IMR-90 (cell line): ENCODE measurements around the gene SERPINA9. TPM values are rescaled to one million over a fixed set of nuclear protein-coding genes. Genes with fewer than 3 reads are reported as not detected.

Source experiments
- ATAC-seq: fragments of 200-7000 bp; cut with Tn5 transposase; 2 replicates; pipeline ENCODE4 v1.9.1; 2020; ENCODE audit warnings: low read depth, mild to moderate bottlenecking, moderate library complexity
- BruUV-seq: library from RNA; stranded (reverse); fragments of 400-500 nt; replicated peaks from 2 replicates; lab custom pipeline; 2021; lab: Mats Ljungman, UMichigan
- CTCF ChIA-PET: fragments of 300-600 bp; formaldehyde crosslinking; extraction: SDS; loops from one replicate; lab custom pipeline; 2021; ENCODE audit warnings: antibody characterized with exemption; lab: Yijun Ruan, JAX
- POLR2A ChIA-PET: fragments of 300-600 bp; sonication (Branson Sonifier 250); formaldehyde crosslinking; loops from one replicate; lab custom pipeline; 2022; ENCODE audit warnings: antibody characterized with exemption; ENCODE audit not compliant: unreplicated experiment; lab: Charles Lee
- DNase-seq: peaks from one replicate; pipeline ENCODE4 v3.0.0; 2013
- H2AFZ ChIP-seq: replicated peaks from 2 replicates; pipeline ENCODE3; 2013; ENCODE audit warnings: low read length, mild to moderate bottlenecking; ENCODE audit not compliant: poor library complexity
- H2AK5ac ChIP-seq: 2 replicates; pipeline ENCODE4 v1.6.1; 2013; ENCODE audit warnings: low read depth, low read length, inconsistent platforms
- H2AK9ac ChIP-seq: replicated peaks from 2 replicates; pipeline ENCODE3; 2013; ENCODE audit warnings: mild to moderate bottlenecking, low read depth, low read length, moderate library complexity; ENCODE audit not compliant: poor library complexity
- H2BK120ac ChIP-seq: 2 replicates; pipeline ENCODE4 v1.6.1; 2013; ENCODE audit warnings: low read depth, low read length, inconsistent platforms
- H2BK15ac ChIP-seq: 3 replicates; pipeline ENCODE4 v1.6.1; 2013; ENCODE audit warnings: low read depth, low read length, inconsistent platforms
- H2BK20ac ChIP-seq: 2 replicates; pipeline ENCODE4 v1.6.1; 2013; ENCODE audit warnings: low read depth, mild to moderate bottlenecking, inconsistent platforms, low read length, moderate library complexity
- H2BK5ac ChIP-seq: 2 replicates; pipeline ENCODE4 v1.6.1; 2013; ENCODE audit warnings: mild to moderate bottlenecking, low read depth, low read length, inconsistent platforms; ENCODE audit not compliant: poor library complexity, severe bottlenecking
- H3K14ac ChIP-seq: replicated peaks from 2 replicates; pipeline ENCODE4 v1.6.1; 2013; ENCODE audit warnings: low read depth, low read length, inconsistent platforms
- H3K18ac ChIP-seq: 2 replicates; pipeline ENCODE4 v1.6.1; 2013; ENCODE audit warnings: low read depth, low read length, control low read depth
- H3K23ac ChIP-seq: 2 replicates; pipeline ENCODE4 v1.6.1; 2013; ENCODE audit warnings: low read depth, low read length, inconsistent platforms
- H3K27ac ChIP-seq: 2 replicates; pipeline ENCODE4 v1.5.1; 2013; ENCODE audit warnings: mild to moderate bottlenecking, control low read depth, low read length; ENCODE audit not compliant: insufficient read depth
- H3K27me3 ChIP-seq: 2 replicates; pipeline ENCODE4 v1.6.1; 2013; ENCODE audit warnings: low read length; ENCODE audit not compliant: control insufficient read depth, insufficient read depth
- H3K36me3 ChIP-seq: 2 replicates; pipeline ENCODE4 v1.6.1; 2013; ENCODE audit warnings: low read length, mixed read lengths; ENCODE audit not compliant: control insufficient read depth, insufficient read depth
- H3K4ac ChIP-seq: 2 replicates; pipeline ENCODE4 v1.6.1; 2013; ENCODE audit warnings: low read depth, low read length, inconsistent platforms
- H3K4me1 ChIP-seq: 2 replicates; pipeline ENCODE4 v1.6.1; 2013; ENCODE audit warnings: low read length, mixed read lengths; ENCODE audit not compliant: control insufficient read depth, insufficient read depth
- H3K4me2 ChIP-seq: 2 replicates; pipeline ENCODE4 v1.6.1; 2013; ENCODE audit warnings: low read depth, mild to moderate bottlenecking, control low read depth, low read length, moderate library complexity
- H3K4me3 ChIP-seq: 2 replicates; pipeline ENCODE4 v1.5.1; 2013; ENCODE audit warnings: low read depth, mild to moderate bottlenecking, control low read depth, low read length, moderate library complexity; ENCODE audit not compliant: insufficient read depth
- H3K56ac ChIP-seq: 2 replicates; pipeline ENCODE4 v1.6.1; 2013; ENCODE audit warnings: low read length, inconsistent platforms; ENCODE audit not compliant: insufficient read depth; ENCODE audit errors: extremely low read depth
- H3K79me1 ChIP-seq, 2 experiments: 2 replicates each; pipeline ENCODE4 v1.6.1; 2013; ENCODE audit warnings: low read length in 2 of 2, inconsistent platforms in 1 of 2, low read depth in 1 of 2
- H3K9ac ChIP-seq: 2 replicates; pipeline ENCODE4 v1.6.1; 2013; ENCODE audit warnings: low read depth, low read length, control low read depth
- H3K9me1 ChIP-seq: 2 replicates; pipeline ENCODE4 v1.6.1; 2013; ENCODE audit warnings: low read length, inconsistent platforms; ENCODE audit not compliant: insufficient read depth
- H3K9me3 ChIP-seq: 2 replicates; pipeline ENCODE4 v1.6.1; 2013; ENCODE audit warnings: low read length; ENCODE audit not compliant: control insufficient read depth, insufficient read depth
- H4K20me1 ChIP-seq: 2 replicates; pipeline ENCODE4 v1.6.1; 2013; ENCODE audit warnings: low read length, inconsistent platforms; ENCODE audit not compliant: insufficient read depth
- H4K5ac ChIP-seq: 2 replicates; pipeline ENCODE4 v1.6.1; 2013; ENCODE audit warnings: mild to moderate bottlenecking, low read depth, low read length, control low read depth
- H4K8ac ChIP-seq, 2 experiments: 2 replicates each; pipeline ENCODE4 v1.6.1; 2013; ENCODE audit warnings: low read depth in 2 of 2, low read length in 2 of 2, control low read depth in 1 of 2, inconsistent platforms in 1 of 2
- H4K91ac ChIP-seq: 2 replicates; pipeline ENCODE4 v1.6.1; 2013; ENCODE audit warnings: low read depth, low read length, inconsistent platforms; ENCODE audit not compliant: insufficient read depth
- MAFK ChIP-seq: IDR thresholded peaks from 2 replicates; pipeline ENCODE4 v1.6.1; 2012; ENCODE audit warnings: low read depth, low read length, improper control_type of control experiment
- MXI1 ChIP-seq: IDR thresholded peaks from 2 replicates; pipeline ENCODE4 v1.6.1; 2012; ENCODE audit warnings: low read depth, mild to moderate bottlenecking, low read length, moderate library complexity, borderline replicate concordance
- WGBS, 2 experiments: methylation state at CpG; one replicate each; pipeline versions ENCODE4 v1.1.5 to v1.1.7; 2013; ENCODE audit warnings: missing lambda C conversion rate in 2 of 2; ENCODE audit not compliant: insufficient read length in 1 of 2; ENCODE audit errors: extremely low coverage in 2 of 2; 5-methylcytosine and 5-hydroxymethylcytosine counted together
- dilution Hi-C: fragments of 300-500 bp; cut with HindIII; formaldehyde crosslinking; loops from one replicate; pipeline ENCODE4 v1.14.3; 2018; ENCODE audit warnings: low sequenced_read_pairs; ENCODE audit not compliant: unreplicated experiment
- in situ Hi-C: fragments of 300-500 bp; cut with MboI; formaldehyde crosslinking; loops from 3 replicates; pipeline ENCODE4 v1.14.3; 2019; ENCODE audit warnings: low sequenced_read_pairs, inconsistent platforms, mixed read lengths
- intact Hi-C: fragments of 100-400 bp; cut with micrococcal nuclease; formaldehyde crosslinking; loops from 2 replicates; pipeline ENCODE4 v1.10.0; 2022
- polyA plus RNA-seq, 3 experiments: library from polyadenylated mRNA; depleted of rRNA; stranded (reverse); fragments of >200 nt; gene quantifications; 2 replicates each; pipeline ENCODE4 v1.2.3, GENCODE V29; 2012; ENCODE audit warnings: low replicate concordance in 1 of 3
- total RNA-seq: library from RNA; depleted of rRNA; stranded (reverse); fragments of >200 nt; gene quantifications from 2 replicates; pipeline ENCODE4 v1.2.3, GENCODE V29; 2012

The SERPINA9 gene
- total and polyA plus RNA-seq, 2 of the 4 experiments (the other 2 are of a cell fraction): 0.09 to 0.18 TPM

- H4K20me1 ChIP-seq: no peaks in the 10 kb centered on the region
- H2AK9ac ChIP-seq: no peak overlapping the region
- H3K14ac ChIP-seq: no peak overlapping the region
- no peak overlapping the region for H4K91ac ChIP-seq
- no peak overlapping the region for H3K9ac ChIP-seq
- H3K79me1 ChIP-seq: no peaks in the 10 kb centered on the region
- no peak overlapping the region for H2BK5ac ChIP-seq
- H3K27me3 ChIP-seq: no peaks in the 10 kb centered on the region
- H2AK5ac ChIP-seq: no peak overlapping the region
- in situ Hi-C loops (no loop called here), intact Hi-C loops (no loop called here), dilution Hi-C loops (no loop called here)
- no TSS peak for BruUV-seq
- H3K36me3 ChIP-seq: no peaks in the 10 kb centered on the region
- ChIA-PET CTCF (no interaction called here), POLR2A (no interaction called here)
- H3K4me1 ChIP-seq: no peaks in the 10 kb centered on the region
- no peak overlapping the region for H3K4me2 ChIP-seq
- H2BK120ac ChIP-seq: no peak overlapping the region
- DNase-seq (no peak), ATAC-seq (no peak)
- no peaks in the 10 kb centered on the region for H3K9me1 ChIP-seq
- no peak overlapping the region for H3K27ac ChIP-seq
- no CpG with 5 or more reads among the region's 3 CpGs for WGBS, 2 experiments
- no peaks in the 10 kb centered on the region; the same call in none of the 2 replicates for H3K9me3 ChIP-seq
- H3K23ac ChIP-seq: no peak overlapping the region
- no peak overlapping the region for H2BK20ac ChIP-seq
- H3K4me3 ChIP-seq: no peak overlapping the region
- no peak overlapping the region for H4K5ac ChIP-seq
- H3K4ac ChIP-seq: no peak overlapping the region
- no peak overlapping the region for H3K18ac ChIP-seq
- H2AFZ ChIP-seq: no peak overlapping the region
- no peak overlapping the region for H2BK15ac ChIP-seq
- no peak overlapping the region for H3K56ac ChIP-seq
- H4K8ac ChIP-seq: no peak overlapping the region
- no peak for TF ChIP-seq MXI1
- TF ChIP-seq MAFK: no peak
Measured at GRCh38 chr14:94524093-94524492, 48.1 kb upstream of the SERPINA9 start.
